HEK293 (cell line): ENCODE measurements around the gene ACAA1.

Experiments
- CTCF ChIA-PET: fragments of 350-600 bp; formaldehyde crosslinking; extraction: SDS; loops from one replicate; lab custom pipeline; 2021; ENCODE audit warnings: antibody characterized with exemption; lab: Yijun Ruan, JAX
- POLR2A ChIA-PET: fragments of 300-600 bp; formaldehyde crosslinking; extraction: SDS; loops from one replicate; lab custom pipeline; 2020; ENCODE audit warnings: antibody characterized with exemption, inconsistent platforms; lab: Yijun Ruan, JAX
- H3K27ac ChIP-seq: fragments of 200-500 bp; sonication (Bioruptor generic); 2 replicates; pipeline ENCODE4 v1.5.1; 2014; ENCODE audit warnings: low read depth, low read length, control low read depth, inconsistent platforms; ENCODE audit errors: extremely low read depth
- H3K36me3 ChIP-seq, 2 experiments: fragments of 200-500 bp in 1 of 2; sonication (Bioruptor generic) in 1 of 2; 1 replicate in 1 of 2; 2 replicates in 1 of 2; pipeline ENCODE4 v1.5.1; 2014 to 2017; ENCODE audit warnings: inconsistent platforms in 2 of 2, low read length in 2 of 2; ENCODE audit not compliant: control insufficient read depth in 2 of 2, insufficient read depth in 1 of 2
- H3K4me1 ChIP-seq: fragments of 200-500 bp; sonication (Bioruptor generic); 2 replicates; pipeline ENCODE4 v1.5.1; 2014; ENCODE audit warnings: mild to moderate bottlenecking, low read length, inconsistent platforms; ENCODE audit not compliant: control insufficient read depth, insufficient read depth
- H3K4me3 ChIP-seq: 2 replicates; pipeline ENCODE4 v1.5.1; 2011; ENCODE audit warnings: low read depth, mild to moderate bottlenecking, control low read depth, low read length, moderate library complexity
- H3K9me3 ChIP-seq: fragments of 200-500 bp; sonication (Bioruptor generic); 2 replicates; pipeline ENCODE4 v1.5.1; 2014; ENCODE audit warnings: low read depth, low read length, inconsistent platforms; ENCODE audit not compliant: control insufficient read depth, insufficient read depth
- BCL11A ChIP-seq: fragments of 450-650 bp; formaldehyde crosslinking; IDR thresholded peaks from 2 replicates; pipeline ENCODE4 v1.5.1; 2016; ENCODE audit warnings: low read depth, missing biosample characterization, missing genetic modification characterization
- PRDM1 ChIP-seq: fragments of 450-650 bp; formaldehyde crosslinking; IDR thresholded peaks from 2 replicates; pipeline ENCODE4; 2016; ENCODE audit warnings: missing biosample characterization, missing genetic modification characterization
- SCRT1 ChIP-seq: fragments of 450-650 bp; formaldehyde crosslinking; IDR thresholded peaks from 2 replicates; pipeline ENCODE4 v1.5.1; 2016; ENCODE audit warnings: missing biosample characterization, missing genetic modification characterization, borderline replicate concordance
- TCF7L2 ChIP-seq: IDR thresholded peaks from 2 replicates; pipeline ENCODE4 v1.6.1; 2011; ENCODE audit warnings: low read depth, mild to moderate bottlenecking, inconsistent platforms, low read length, moderate library complexity, borderline replicate concordance
- ZBTB17 ChIP-seq: fragments of 450-650 bp; formaldehyde crosslinking; IDR thresholded peaks from 2 replicates; pipeline ENCODE4 v1.5.1; 2016; ENCODE audit warnings: missing biosample characterization, missing genetic modification characterization
- ZBTB21 ChIP-seq: fragments of 450-650 bp; formaldehyde crosslinking; IDR thresholded peaks from 2 replicates; pipeline ENCODE4 v1.5.1; 2017; ENCODE audit warnings: missing biosample characterization, missing genetic modification characterization
- ZFP69B ChIP-seq: fragments of 450-650 bp; formaldehyde crosslinking; IDR thresholded peaks from 2 replicates; pipeline ENCODE4 v1.5.1; 2016; ENCODE audit warnings: missing biosample characterization, missing genetic modification characterization
- ZNF140 ChIP-seq: fragments of 450-650 bp; formaldehyde crosslinking; IDR thresholded peaks from 2 replicates; pipeline ENCODE4 v1.5.1; 2016; ENCODE audit warnings: missing biosample characterization, missing genetic modification characterization
- ZNF157 ChIP-seq: fragments of 450-650 bp; formaldehyde crosslinking; IDR thresholded peaks from 2 replicates; pipeline ENCODE4 v1.5.1; 2016; ENCODE audit warnings: missing biosample characterization, missing genetic modification characterization
- ZNF174 ChIP-seq: fragments of 450-650 bp; formaldehyde crosslinking; IDR thresholded peaks from 2 replicates; pipeline ENCODE4 v1.5.0; 2017; ENCODE audit warnings: missing biosample characterization, mild to moderate bottlenecking, missing genetic modification characterization
- ZNF175 ChIP-seq: fragments of 450-650 bp; formaldehyde crosslinking; IDR thresholded peaks from 2 replicates; pipeline ENCODE4 v1.5.1; 2016; ENCODE audit warnings: missing biosample characterization, missing genetic modification characterization
- ZNF23 ChIP-seq: fragments of 450-650 bp; formaldehyde crosslinking; IDR thresholded peaks from 2 replicates; pipeline ENCODE4 v1.5.1; 2016; ENCODE audit warnings: missing biosample characterization, missing genetic modification characterization, borderline replicate concordance
- ZNF311 ChIP-seq: fragments of 450-650 bp; formaldehyde crosslinking; IDR thresholded peaks from 2 replicates; pipeline ENCODE4 v1.5.1; 2017; ENCODE audit warnings: missing biosample characterization, missing genetic modification characterization, borderline replicate concordance
- ZNF335 ChIP-seq: fragments of 450-650 bp; formaldehyde crosslinking; conservative IDR thresholded peaks from 2 replicates; pipeline ENCODE4 v1.5.1; 2016; ENCODE audit warnings: missing biosample characterization, missing genetic modification characterization
- ZNF48 ChIP-seq: fragments of 450-650 bp; formaldehyde crosslinking; IDR thresholded peaks from 2 replicates; pipeline ENCODE4 v1.5.1; 2016; ENCODE audit warnings: missing biosample characterization, missing genetic modification characterization
- ZNF514 ChIP-seq: fragments of 450-650 bp; formaldehyde crosslinking; IDR thresholded peaks from 2 replicates; pipeline ENCODE4 v1.5.1; 2016; ENCODE audit warnings: missing biosample characterization, missing genetic modification characterization
- ZNF549 ChIP-seq: fragments of 450-650 bp; IDR thresholded peaks from 2 replicates; pipeline ENCODE4 v1.5.1; 2018; ENCODE audit warnings: missing biosample characterization, missing genetic modification characterization, mild to moderate bottlenecking, inconsistent platforms, moderate library complexity
- ZNF555 ChIP-seq: fragments of 450-650 bp; formaldehyde crosslinking; conservative IDR thresholded peaks from 2 replicates; pipeline ENCODE4 v1.5.1; 2017; ENCODE audit warnings: missing biosample characterization, mild to moderate bottlenecking, missing genetic modification characterization, inconsistent platforms
- ZNF560 ChIP-seq: fragments of 450-650 bp; formaldehyde crosslinking; IDR thresholded peaks from 2 replicates; pipeline ENCODE4 v1.5.1; 2017; ENCODE audit warnings: missing biosample characterization, missing genetic modification characterization, borderline replicate concordance
- ZNF791 ChIP-seq: fragments of 450-650 bp; formaldehyde crosslinking; IDR thresholded peaks from 2 replicates; pipeline ENCODE4 v1.5.1; 2016; ENCODE audit warnings: missing biosample characterization, missing genetic modification characterization
- ZSCAN30 ChIP-seq: fragments of 450-650 bp; IDR thresholded peaks from 2 replicates; pipeline ENCODE4 v1.5.1; 2018; ENCODE audit warnings: missing biosample characterization, mild to moderate bottlenecking, missing genetic modification characterization, moderate library complexity
- ZXDB ChIP-seq: fragments of 450-650 bp; formaldehyde crosslinking; IDR thresholded peaks from 2 replicates; pipeline ENCODE4 v1.5.1; 2016; ENCODE audit warnings: missing biosample characterization, missing genetic modification characterization
- TF ChIP-seq, protein P1 (sequence below): fragments of 450-650 bp; formaldehyde crosslinking; IDR thresholded peaks from 2 replicates; pipeline ENCODE4 v1.5.1; 2016; ENCODE audit warnings: missing biosample characterization, missing genetic modification characterization
- TF ChIP-seq, protein P2 (sequence below): fragments of 450-650 bp; formaldehyde crosslinking; IDR thresholded peaks from 2 replicates; pipeline ENCODE4 v1.5.1; 2016; ENCODE audit warnings: missing biosample characterization, missing genetic modification characterization
- TF ChIP-seq, protein P3 (sequence below): fragments of 450-650 bp; formaldehyde crosslinking; IDR thresholded peaks from 2 replicates; pipeline ENCODE4 v1.5.1; 2016; ENCODE audit warnings: missing biosample characterization, missing genetic modification characterization
- TF ChIP-seq, protein P4 (sequence below): fragments of 450-650 bp; formaldehyde crosslinking; IDR thresholded peaks from 2 replicates; pipeline ENCODE4 v1.5.1; 2016; ENCODE audit warnings: missing biosample characterization, missing genetic modification characterization

Gene ACAA1

DNA sequence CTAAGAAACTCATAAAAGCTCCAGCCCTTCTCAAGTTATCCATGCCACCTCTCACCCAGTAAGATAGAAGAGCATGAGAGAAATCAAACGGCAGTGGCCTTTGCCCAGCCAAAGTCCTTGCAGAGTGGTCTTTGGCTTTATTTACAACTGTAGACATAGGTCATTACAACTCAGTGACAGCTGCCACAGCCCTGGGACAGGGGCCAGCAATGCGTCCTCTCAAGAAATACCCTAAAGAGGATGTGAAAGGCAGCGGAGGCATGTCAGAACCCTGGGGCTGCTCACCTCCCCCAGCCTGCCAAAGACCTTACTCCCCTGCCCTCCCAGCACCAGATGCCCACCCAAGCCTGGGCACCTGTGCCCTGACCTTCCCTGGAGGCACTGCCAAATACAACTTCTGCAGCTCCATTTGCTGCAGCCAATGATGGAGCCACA lies 6.3 kb downstream of the ACAA1 start:
- peaks cover 4 to 94% of the 10 kb centered on the region in 2 experiments for H3K36me3 ChIP-seq
- no peak overlapping the region for H3K27ac ChIP-seq
- TF ChIP-seq ZNF48 (tag by site-specific recombination) (no peak), ZNF157 (tag by site-specific recombination) (no peak), ZNF555 (tag by site-specific recombination) (no peak), ZNF514 (tag by site-specific recombination) (no peak)
- no peaks in the 10 kb centered on the region for H3K9me3 ChIP-seq
- no peak overlapping the region for H3K4me3 ChIP-seq
- no peaks in the 10 kb centered on the region for H3K4me1 ChIP-seq
- ChIA-PET CTCF (interaction anchor here (0.6 to 1.1 kb wide), 3 partner anchors 33 to 325 kb away, joined by 3 to 4 read pairs (median 3); no protein-coding TSS in a partner anchor), POLR2A (no interaction called here)

DNA sequence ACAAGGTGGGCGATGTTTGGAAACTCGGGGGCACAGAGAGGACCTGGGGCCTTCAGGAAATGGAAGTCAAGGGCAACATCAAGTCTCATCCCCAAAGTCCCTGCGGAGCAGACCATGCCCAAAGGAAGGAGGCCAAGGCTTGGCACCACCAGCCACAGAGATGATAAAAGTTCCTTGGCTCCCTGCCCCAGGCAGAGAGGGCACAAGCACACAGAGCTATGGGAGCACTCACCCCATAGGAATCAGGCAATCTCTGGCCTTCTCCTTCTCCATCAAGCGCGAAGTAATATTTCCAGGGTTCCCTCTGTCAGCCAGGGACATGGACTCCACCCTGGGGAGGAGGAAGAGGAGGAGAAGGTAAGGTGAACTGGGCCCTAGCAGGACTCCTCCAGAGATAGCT lies 7.9 kb downstream of the ACAA1 start:
- H3K9me3 ChIP-seq: no peaks in the 10 kb centered on the region
- ChIA-PET POLR2A (no interaction called here), CTCF (no interaction called here)
- TF ChIP-seq ZNF23 (tag by site-specific recombination): no peak
- TF ChIP-seq ZBTB21 (tag by site-specific recombination): no peak
- TF ChIP-seq PRDM1: no peak
- TF ChIP-seq ZNF140 (tag by site-specific recombination): no peak
- no peak for TF ChIP-seq ZBTB17 (tag by site-specific recombination)
- no peak overlapping the region for H3K4me3 ChIP-seq
- H3K27ac ChIP-seq: no peak overlapping the region
- no peaks in the 10 kb centered on the region for H3K4me1 ChIP-seq
- H3K36me3 ChIP-seq: peaks cover 4 to 98% of the 10 kb centered on the region in 2 experiments

DNA sequence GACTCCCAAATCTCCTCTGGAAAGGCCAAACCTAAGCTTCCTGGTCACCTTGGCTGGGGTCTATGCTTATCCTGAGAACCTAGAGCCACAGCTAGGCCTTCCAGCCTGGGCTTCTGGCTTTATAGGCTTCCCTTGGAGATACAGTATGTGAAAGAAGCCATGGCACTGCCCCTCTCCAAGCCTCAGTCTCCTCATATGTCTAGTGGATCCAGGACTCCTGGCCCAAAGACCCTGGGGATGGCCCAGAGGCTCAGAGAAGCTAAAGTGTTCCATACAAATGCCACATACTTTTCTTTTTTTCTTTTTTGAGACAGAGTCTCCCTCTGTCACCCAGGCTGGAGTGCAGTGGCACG lies 8.6 kb downstream of the ACAA1 start:
- Histone ChIP-seq H3K4me3 (no peak overlapping the region), H3K27ac (no peak overlapping the region), H3K4me1 (no peaks in the 10 kb centered on the region), H3K36me3 (peaks cover 4 to 92% of the 10 kb centered on the region in 2 experiments), H3K9me3 (no peaks in the 10 kb centered on the region)
- ChIA-PET CTCF (interaction anchor here (0.5 kb wide), 1 partner anchor 204 kb away, joined by 4 read pairs; no protein-coding TSS in a partner anchor), POLR2A (interaction anchor here (0.6 to 1.0 kb wide), 2 partner anchors 11 to 231 kb away, joined by 3 to 4 read pairs; no protein-coding TSS in a partner anchor)
- TF ChIP-seq ZFP69B (tag by site-specific recombination): no peak
- no peak for TF ChIP-seq ZNF311 (tag by site-specific recombination)
- TF ChIP-seq ZNF791 (tag by site-specific recombination): no peak
- no peak for TF ChIP-seq ZXDB
- TF ChIP-seq, protein P1, sequence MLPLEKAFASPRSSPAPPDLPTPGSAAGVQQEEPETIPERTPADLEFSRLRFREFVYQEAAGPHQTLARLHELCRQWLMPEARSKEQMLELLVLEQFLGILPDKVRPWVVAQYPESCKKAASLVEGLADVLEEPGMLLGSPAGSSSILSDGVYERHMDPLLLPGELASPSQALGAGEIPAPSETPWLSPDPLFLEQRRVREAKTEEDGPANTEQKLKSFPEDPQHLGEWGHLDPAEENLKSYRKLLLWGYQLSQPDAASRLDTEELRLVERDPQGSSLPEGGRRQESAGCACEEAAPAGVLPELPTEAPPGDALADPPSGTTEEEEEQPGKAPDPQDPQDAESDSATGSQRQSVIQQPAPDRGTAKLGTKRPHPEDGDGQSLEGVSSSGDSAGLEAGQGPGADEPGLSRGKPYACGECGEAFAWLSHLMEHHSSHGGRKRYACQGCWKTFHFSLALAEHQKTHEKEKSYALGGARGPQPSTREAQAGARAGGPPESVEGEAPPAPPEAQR (tag by site-specific recombination): no peak
- no peak for TF ChIP-seq BCL11A
- no peak for TF ChIP-seq ZNF549 (tag by site-specific recombination)
- TF ChIP-seq ZNF174: no peak
- no peak for TF ChIP-seq SCRT1 (tag by site-specific recombination)
- TF ChIP-seq ZNF560 (tag by site-specific recombination): no peak
- no peak for TF ChIP-seq ZSCAN30 (tag by site-specific recombination)
- TF ChIP-seq ZNF335 (tag by site-specific recombination): no peak
- TF ChIP-seq, protein P2, sequence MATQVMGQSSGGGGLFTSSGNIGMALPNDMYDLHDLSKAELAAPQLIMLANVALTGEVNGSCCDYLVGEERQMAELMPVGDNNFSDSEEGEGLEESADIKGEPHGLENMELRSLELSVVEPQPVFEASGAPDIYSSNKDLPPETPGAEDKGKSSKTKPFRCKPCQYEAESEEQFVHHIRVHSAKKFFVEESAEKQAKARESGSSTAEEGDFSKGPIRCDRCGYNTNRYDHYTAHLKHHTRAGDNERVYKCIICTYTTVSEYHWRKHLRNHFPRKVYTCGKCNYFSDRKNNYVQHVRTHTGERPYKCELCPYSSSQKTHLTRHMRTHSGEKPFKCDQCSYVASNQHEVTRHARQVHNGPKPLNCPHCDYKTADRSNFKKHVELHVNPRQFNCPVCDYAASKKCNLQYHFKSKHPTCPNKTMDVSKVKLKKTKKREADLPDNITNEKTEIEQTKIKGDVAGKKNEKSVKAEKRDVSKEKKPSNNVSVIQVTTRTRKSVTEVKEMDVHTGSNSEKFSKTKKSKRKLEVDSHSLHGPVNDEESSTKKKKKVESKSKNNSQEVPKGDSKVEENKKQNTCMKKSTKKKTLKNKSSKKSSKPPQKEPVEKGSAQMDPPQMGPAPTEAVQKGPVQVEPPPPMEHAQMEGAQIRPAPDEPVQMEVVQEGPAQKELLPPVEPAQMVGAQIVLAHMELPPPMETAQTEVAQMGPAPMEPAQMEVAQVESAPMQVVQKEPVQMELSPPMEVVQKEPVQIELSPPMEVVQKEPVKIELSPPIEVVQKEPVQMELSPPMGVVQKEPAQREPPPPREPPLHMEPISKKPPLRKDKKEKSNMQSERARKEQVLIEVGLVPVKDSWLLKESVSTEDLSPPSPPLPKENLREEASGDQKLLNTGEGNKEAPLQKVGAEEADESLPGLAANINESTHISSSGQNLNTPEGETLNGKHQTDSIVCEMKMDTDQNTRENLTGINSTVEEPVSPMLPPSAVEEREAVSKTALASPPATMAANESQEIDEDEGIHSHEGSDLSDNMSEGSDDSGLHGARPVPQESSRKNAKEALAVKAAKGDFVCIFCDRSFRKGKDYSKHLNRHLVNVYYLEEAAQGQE (tag by site-specific recombination): no peak
- TF ChIP-seq TCF7L2: no peak
- TF ChIP-seq, protein P3, sequence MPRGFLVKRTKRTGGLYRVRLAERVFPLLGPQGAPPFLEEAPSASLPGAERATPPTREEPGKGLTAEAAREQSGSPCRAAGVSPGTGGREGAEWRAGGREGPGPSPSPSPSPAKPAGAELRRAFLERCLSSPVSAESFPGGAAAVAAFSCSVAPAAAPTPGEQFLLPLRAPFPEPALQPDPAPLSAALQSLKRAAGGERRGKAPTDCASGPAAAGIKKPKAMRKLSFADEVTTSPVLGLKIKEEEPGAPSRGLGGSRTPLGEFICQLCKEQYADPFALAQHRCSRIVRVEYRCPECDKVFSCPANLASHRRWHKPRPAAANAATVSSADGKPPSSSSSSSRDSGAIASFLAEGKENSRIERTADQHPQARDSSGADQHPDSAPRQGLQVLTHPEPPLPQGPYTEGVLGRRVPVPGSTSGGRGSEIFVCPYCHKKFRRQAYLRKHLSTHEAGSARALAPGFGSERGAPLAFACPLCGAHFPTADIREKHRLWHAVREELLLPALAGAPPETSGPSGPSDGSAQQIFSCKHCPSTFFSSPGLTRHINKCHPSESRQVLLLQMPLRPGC (tag by site-specific recombination): no peak
- TF ChIP-seq ZNF175: no peak
- TF ChIP-seq, protein P4, sequence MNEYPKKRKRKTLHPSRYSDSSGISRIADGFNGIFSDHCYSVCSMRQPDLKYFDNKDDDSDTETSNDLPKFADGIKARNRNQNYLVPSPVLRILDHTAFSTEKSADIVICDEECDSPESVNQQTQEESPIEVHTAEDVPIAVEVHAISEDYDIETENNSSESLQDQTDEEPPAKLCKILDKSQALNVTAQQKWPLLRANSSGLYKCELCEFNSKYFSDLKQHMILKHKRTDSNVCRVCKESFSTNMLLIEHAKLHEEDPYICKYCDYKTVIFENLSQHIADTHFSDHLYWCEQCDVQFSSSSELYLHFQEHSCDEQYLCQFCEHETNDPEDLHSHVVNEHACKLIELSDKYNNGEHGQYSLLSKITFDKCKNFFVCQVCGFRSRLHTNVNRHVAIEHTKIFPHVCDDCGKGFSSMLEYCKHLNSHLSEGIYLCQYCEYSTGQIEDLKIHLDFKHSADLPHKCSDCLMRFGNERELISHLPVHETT (tag by site-specific recombination): no peak
